ENCODE data around the gene RBMX2. TPM values are rescaled to one million over a fixed set of nuclear protein-coding genes. Genes with fewer than 3 reads are reported as not detected.

Gene RBMX2
- total RNA-seq, 1 donor from 2014 or later = 11.4 TPM

Other genes starting within 250 kb of the RBMX2 start
- gene AIFM1, start 236.1 kb upstream of the RBMX2 start, total RNA-seq = 21.9 TPM
- 0.20 TPM for gene RAB33A, start 230.0 kb upstream of the RBMX2 start, total RNA-seq
- 2.9 TPM for gene ZNF280C, start 133.1 kb upstream of the RBMX2 start, total RNA-seq
- 8.4 TPM for gene SLC25A14, start 62.1 kb upstream of the RBMX2 start, total RNA-seq
- not detected for gene GPR119, start 16.3 kb upstream of the RBMX2 start, total RNA-seq

All from esophagus mucosa (tissue), 1 donor.